Panc1 (cell line): ENCODE data around the gene PSMB2. TPM values are rescaled to one million over a fixed set of nuclear protein-coding genes. Genes with fewer than 3 reads are reported as not detected.

Experiments
- ATAC-seq: fragments of 200-7000 bp; cut with Tn5 transposase; 2 replicates; pipeline ENCODE4 v1.9.1; 2020; ENCODE audit warnings: mild to moderate bottlenecking, moderate library complexity
- Bru-seq: library from RNA; stranded (reverse); fragments of 400-500 nt; gene quantifications from one replicate; lab custom pipeline; 2021; lab: Mats Ljungman, UMichigan
- BruChase-seq, 2 experiments: library from RNA; stranded (reverse); fragments of 400-500 nt; gene quantifications; one replicate each; lab custom pipeline; 2021; lab: Mats Ljungman, UMichigan
- BruUV-seq: library from RNA; stranded (reverse); fragments of 400-500 nt; replicated peaks from 2 replicates; lab custom pipeline; 2021; lab: Mats Ljungman, UMichigan
- CTCF ChIA-PET: fragments of 300-600 bp; sonication (Branson Sonifier 250); formaldehyde crosslinking; loops from one replicate; lab custom pipeline; 2022; ENCODE audit warnings: antibody characterized with exemption; lab: Charles Lee
- POLR2A ChIA-PET: fragments of 300-600 bp; sonication (Branson Sonifier 250); formaldehyde crosslinking; loops from one replicate; lab custom pipeline; 2022; ENCODE audit warnings: antibody characterized with exemption; lab: Charles Lee
- DNase-seq: peaks from one replicate; pipeline ENCODE4 v3.0.0-alpha.2; 2010; ENCODE audit warnings: low read depth, low spot score
- H3K27ac ChIP-seq: 2 replicates; pipeline ENCODE4 v1.5.1; 2011; ENCODE audit warnings: mild to moderate bottlenecking, low read length, inconsistent platforms
- H3K27me3 ChIP-seq: fragments of 200-500 bp; sonication (Bioruptor generic); 2 replicates; pipeline ENCODE4 v1.6.0; 2014; ENCODE audit warnings: low read length, inconsistent platforms; ENCODE audit not compliant: control insufficient read depth, insufficient read depth
- H3K36me3 ChIP-seq: fragments of 200-500 bp; sonication (Bioruptor generic); 2 replicates; pipeline ENCODE4 v1.5.1; 2014; ENCODE audit warnings: inconsistent platforms, mild to moderate bottlenecking, low read length, moderate library complexity; ENCODE audit not compliant: control insufficient read depth, insufficient read depth
- H3K4me1 ChIP-seq: 2 replicates; pipeline ENCODE4 v1.5.1; 2011; ENCODE audit warnings: inconsistent platforms, mild to moderate bottlenecking, low read length, moderate library complexity; ENCODE audit not compliant: control insufficient read depth, insufficient read depth
- H3K4me3 ChIP-seq, 2 experiments: 2 replicates each; pipeline ENCODE4 v1.5.1; 2011 to 2012; ENCODE audit warnings: low read depth in 2 of 2, low read length in 2 of 2, mild to moderate bottlenecking in 2 of 2, inconsistent platforms in 1 of 2, moderate library complexity in 1 of 2
- H3K9me3 ChIP-seq: fragments of 200-500 bp; sonication (Bioruptor generic); 2 replicates; pipeline ENCODE4 v1.5.1; 2014; ENCODE audit warnings: low read depth, mild to moderate bottlenecking, inconsistent platforms, low read length, moderate library complexity; ENCODE audit not compliant: control insufficient read depth, insufficient read depth
- POLR2AphosphoS5 ChIP-seq: IDR thresholded peaks from 2 replicates; pipeline ENCODE4 v1.6.1; 2012; ENCODE audit warnings: mild to moderate bottlenecking, low read depth, low read length, moderate library complexity
- REST ChIP-seq, 2 experiments: IDR thresholded peaks; 2 replicates each; pipeline ENCODE4 v1.6.1; 2011 to 2012; ENCODE audit warnings: low read depth in 2 of 2, control low read depth in 1 of 2, low read length in 1 of 2, mild to moderate bottlenecking in 1 of 2, moderate library complexity in 1 of 2; ENCODE audit not compliant: insufficient read depth in 1 of 2
- SIN3A ChIP-seq: IDR thresholded peaks from 2 replicates; pipeline ENCODE4 v1.6.1; 2012; ENCODE audit warnings: low read depth, mild to moderate bottlenecking, low read length, moderate library complexity, borderline replicate concordance; ENCODE audit not compliant: insufficient read depth
- TCF7L2 ChIP-seq: IDR thresholded peaks from 2 replicates; pipeline ENCODE4 v1.6.1; 2011; ENCODE audit warnings: mild to moderate bottlenecking, low read depth, low read length, inconsistent platforms
- in situ Hi-C: cut with HindIII; loops from 2 replicates; pipeline ENCODE4 v1.10.0; 2016; ENCODE audit warnings: low sequenced_read_pairs, low pct_unique_long_range_greater_than_20kb
- intact Hi-C: fragments of 100-400 bp; cut with micrococcal nuclease; formaldehyde crosslinking; loops from one replicate; pipeline ENCODE4 v1.10.0; 2022; ENCODE audit not compliant: unreplicated experiment
- long read RNA-seq: library from polyadenylated mRNA; unstranded; transcript quantifications from one replicate; pipeline ENCODE4 v2.0.0, GENCODE V29; 2021; ENCODE audit not compliant: unreplicated experiment
- polyA plus RNA-seq: library from polyadenylated mRNA; unstranded; fragments of >200 nt; gene quantifications from one replicate; pipeline ENCODE4 v1.2.1, GENCODE V29; 2012; ENCODE audit warnings: missing spikeins; ENCODE audit not compliant: insufficient read length
- total RNA-seq: library from RNA; stranded (reverse); gene quantifications from one replicate; pipeline ENCODE4 v1.2.1, GENCODE V29; 2021; ENCODE audit not compliant: unreplicated experiment
- TF ChIP-seq, protein P1 (sequence below): fragments of 450-650 bp; IDR thresholded peaks from 2 replicates; pipeline ENCODE4 v1.5.1; 2017; ENCODE audit warnings: mild to moderate bottlenecking

The PSMB2 gene
- total RNA-seq, result 95.0 TPM
- 79.1 TPM for polyA plus RNA-seq
- percentile 94 among the genes with signal in this experiment for Bru-seq, nascent RNA
- BruChase-seq, experiment 1, labeled RNA remaining after a 2-hour chase, result percentile 80 among the genes with signal in this experiment
- percentile 89 among the genes with signal in this experiment for BruChase-seq, experiment 2, labeled RNA remaining after a 6-hour chase
- long read RNA-seq, transcript PSMB2-201 (6 exons, 2,701 nt), result major isoform, 131 of 151 reads
- long read RNA-seq, partial matches to known transcripts, result 7 of 151 reads
- long read RNA-seq, other reads (novel, unspliced or antisense), result 13 of 151 reads

DNA sequence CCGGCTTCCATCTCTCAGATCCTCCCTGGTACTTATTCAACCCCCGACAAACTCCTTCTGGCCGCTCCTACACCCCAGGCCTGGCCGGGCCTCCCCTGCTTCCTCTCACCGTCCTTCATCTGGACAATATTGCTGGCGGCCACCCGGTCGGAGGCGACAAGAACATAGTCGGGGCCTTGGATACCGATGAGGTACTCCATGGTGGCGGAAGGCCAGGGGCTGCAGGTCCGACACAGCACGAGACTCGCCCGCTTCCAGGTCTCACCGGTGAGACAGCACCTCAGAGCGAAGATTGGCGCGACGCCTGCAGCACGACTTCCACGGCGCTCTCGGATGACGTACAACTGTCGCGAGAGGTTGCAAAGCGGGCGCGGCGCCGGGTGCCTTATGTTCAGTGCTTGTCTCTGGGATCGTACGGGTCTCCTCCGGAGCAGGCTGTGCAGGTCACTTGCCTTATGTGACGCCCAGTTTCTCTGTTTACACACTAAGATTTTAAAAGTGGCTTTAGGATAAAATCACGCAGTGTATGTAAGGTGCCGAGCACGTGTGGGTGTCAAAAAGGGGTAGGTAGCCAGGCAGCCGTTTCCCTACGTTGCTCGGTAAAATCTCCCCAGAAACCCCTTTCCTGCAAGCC is at the start of gene PSMB2:
TSS of gene PSMB2 (minus strand) at position 294 of the 634 bp plus-strand sequence. CDS start at position 200, 94 bp downstream.
- H3K27ac ChIP-seq, result peak within 1 kb of the TSS; percentile 90
- peak; percentile 88 for DNase-seq
- H3K4me3 ChIP-seq, result peak within 1 kb of the TSS; percentile 59 to 80
- in situ Hi-C loops, result no loop called here
- no peaks in the 10 kb centered on the region; the same call in none of the 2 replicates for H3K36me3 ChIP-seq
- CTCF ChIA-PET, result interaction anchor here (0.7 to 0.9 kb wide), 2 partner anchors 74 to 292 kb away, joined by 3 to 7 read pairs; no protein-coding TSS in a partner anchor
- POLR2A ChIA-PET, result interaction anchor here (0.7 kb wide), 1 partner anchor 15 kb away, joined by 11 read pairs; no protein-coding TSS in a partner anchor
- H3K27me3 ChIP-seq, result peaks cover 4% of the 10 kb centered on the region; the same call in 1 of the 2 replicates
- peak; percentile 96 for ATAC-seq
- intact Hi-C loops, result loop anchor here (5.0 kb wide), 1 partner anchor 76 kb away; the partner anchor contains the start of gene C1orf216
- peaks cover 23% of the 10 kb centered on the region for H3K4me1 ChIP-seq
- BruUV-seq, result no TSS peak
- no peaks in the 10 kb centered on the region for H3K9me3 ChIP-seq
- TF ChIP-seq TCF7L2 (no peak), REST (IDR thresholded peaks at IDR 0.05; ENCODE audit: insufficient read depth in 1 of 2, low read depth in 2 of 2, low read length in 1 of 2) (peak in 1 of 2 experiments; percentile 52; a peak in 1 of 4 replicates), POLR2AphosphoS5 (peak; percentile 98), SIN3A (peak; percentile 81; the same call in 1 of the 2 replicates)
- TF ChIP-seq, protein P1, sequence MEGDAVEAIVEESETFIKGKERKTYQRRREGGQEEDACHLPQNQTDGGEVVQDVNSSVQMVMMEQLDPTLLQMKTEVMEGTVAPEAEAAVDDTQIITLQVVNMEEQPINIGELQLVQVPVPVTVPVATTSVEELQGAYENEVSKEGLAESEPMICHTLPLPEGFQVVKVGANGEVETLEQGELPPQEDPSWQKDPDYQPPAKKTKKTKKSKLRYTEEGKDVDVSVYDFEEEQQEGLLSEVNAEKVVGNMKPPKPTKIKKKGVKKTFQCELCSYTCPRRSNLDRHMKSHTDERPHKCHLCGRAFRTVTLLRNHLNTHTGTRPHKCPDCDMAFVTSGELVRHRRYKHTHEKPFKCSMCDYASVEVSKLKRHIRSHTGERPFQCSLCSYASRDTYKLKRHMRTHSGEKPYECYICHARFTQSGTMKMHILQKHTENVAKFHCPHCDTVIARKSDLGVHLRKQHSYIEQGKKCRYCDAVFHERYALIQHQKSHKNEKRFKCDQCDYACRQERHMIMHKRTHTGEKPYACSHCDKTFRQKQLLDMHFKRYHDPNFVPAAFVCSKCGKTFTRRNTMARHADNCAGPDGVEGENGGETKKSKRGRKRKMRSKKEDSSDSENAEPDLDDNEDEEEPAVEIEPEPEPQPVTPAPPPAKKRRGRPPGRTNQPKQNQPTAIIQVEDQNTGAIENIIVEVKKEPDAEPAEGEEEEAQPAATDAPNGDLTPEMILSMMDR, result no peak

DNA sequence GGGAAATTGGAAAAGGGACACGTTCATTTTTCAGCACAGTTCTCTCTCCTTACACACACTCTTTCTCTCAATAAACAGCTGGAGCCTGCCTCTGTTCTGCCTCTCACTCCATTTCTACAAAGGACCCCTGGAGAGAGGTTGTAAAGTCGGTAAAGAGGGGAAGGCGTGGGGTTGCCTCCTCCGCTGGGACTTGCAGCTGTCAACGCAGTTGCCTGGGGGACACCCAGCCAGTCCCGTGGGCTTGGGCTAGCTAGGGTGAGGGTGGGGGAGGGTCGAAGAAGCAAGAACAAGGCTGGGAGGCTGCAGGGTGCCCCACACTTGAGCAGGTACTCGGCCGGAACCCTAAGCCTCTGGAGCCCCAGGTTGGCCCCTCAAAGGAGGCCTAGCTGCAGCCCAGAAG is 49.8 kb upstream of the PSMB2 start:
- BruUV-seq, result no TSS peak
- ChIA-PET CTCF (no interaction called here), POLR2A (no interaction called here)

More for the DNA sequence above, 49.8 kb upstream of the PSMB2 start:
- Histone ChIP-seq H3K9me3 (no peaks in the 10 kb centered on the region), H3K27ac (no peak overlapping the region), H3K4me1 (no peaks in the 10 kb centered on the region), H3K27me3 (peaks cover 4% of the 10 kb centered on the region; the same call in 1 of the 2 replicates), H3K36me3 (no peaks in the 10 kb centered on the region), H3K4me3 (no peak overlapping the region)
- no peak for DNase-seq
- intact Hi-C loops (no loop called here), in situ Hi-C loops (no loop called here)
- ATAC-seq, result peak; percentile 38; the same call in 1 of the 2 replicates
- no peak for TF ChIP-seq POLR2AphosphoS5
- TF ChIP-seq REST (IDR thresholded peaks at IDR 0.05; ENCODE audit: insufficient read depth in 1 of 2, low read depth in 2 of 2, low read length in 1 of 2), result no peak
- no peak for TF ChIP-seq SIN3A
- no peak for TF ChIP-seq TCF7L2
- TF ChIP-seq, protein P1, result no peak
